ENCODE measurements around the gene COL18A1.
A peak's percentile ranks its signal among the peaks of the same experiment; 100 is the strongest.

The COL18A1 gene

GRCh38 chr21:45486443-45487160 is 81.6 kb downstream of the COL18A1 start:
- ChIA-PET CTCF (no interaction called here), POLR2A (no interaction called here)
- TF ChIP-seq BHLHE40 (IDR thresholded peaks at IDR 0.05; ENCODE audit: borderline replicate concordance) (no peak), PKNOX1 (IDR thresholded peaks at IDR 0.05) (no peak), ARNT (IDR thresholded peaks at IDR 0.05) (no peak), TARDBP (IDR thresholded peaks at IDR 0.05) (no peak), SP1 (IDR thresholded peaks at IDR 0.05) (no peak), ZNF384 (IDR thresholded peaks at IDR 0.05) (no peak), L3MBTL2 (conservative IDR thresholded peaks at IDR 0.05) (no peak), SUZ12 (IDR thresholded peaks at IDR 0.05) (no peak), HDGF (IDR thresholded peaks at IDR 0.05; ENCODE audit: borderline replicate concordance) (no peak), LEF1 (IDR thresholded peaks at IDR 0.05; ENCODE audit: borderline replicate concordance) (no peak)
- no peak for DNase-seq (ENCODE audit: extremely low spot score)

- DNase-seq (ENCODE audit: extremely low spot score) = no peak
- POLR2A ChIA-PET = no interaction called here
- TF ChIP-seq ZNF384 (IDR thresholded peaks at IDR 0.05) (no peak), TARDBP (IDR thresholded peaks at IDR 0.05) (no peak), PKNOX1 (IDR thresholded peaks at IDR 0.05) (no peak), SUZ12 (IDR thresholded peaks at IDR 0.05) (no peak), LEF1 (IDR thresholded peaks at IDR 0.05; ENCODE audit: borderline replicate concordance) (no peak), FOXM1 (IDR thresholded peaks at IDR 0.05; ENCODE audit: borderline replicate concordance) (no peak), SP1 (IDR thresholded peaks at IDR 0.05) (no peak), BHLHE40 (IDR thresholded peaks at IDR 0.05; ENCODE audit: borderline replicate concordance) (no peak), HDGF (IDR thresholded peaks at IDR 0.05; ENCODE audit: borderline replicate concordance) (no peak), NFRKB (IDR thresholded peaks at IDR 0.05) (no peak), L3MBTL2 (conservative IDR thresholded peaks at IDR 0.05) (no peak)
- CTCF ChIA-PET = no interaction called here
Observed at GRCh38 chr21:45487161-45487806, 82.3 kb downstream of the COL18A1 start.

GRCh38 chr21:45487891-45488600 is 83.1 kb downstream of the COL18A1 start:
- ChIA-PET CTCF (no interaction called here), POLR2A (no interaction called here)
- DNase-seq (ENCODE audit: extremely low spot score) = no peak
- no peak for TF ChIP-seq FOXM1 (IDR thresholded peaks at IDR 0.05; ENCODE audit: borderline replicate concordance)
- TF ChIP-seq FOXA1 (IDR thresholded peaks at IDR 0.05) = no peak
- no peak for TF ChIP-seq LEF1 (IDR thresholded peaks at IDR 0.05; ENCODE audit: borderline replicate concordance)
- TF ChIP-seq FOXK2 (IDR thresholded peaks at IDR 0.05) = no peak
- TF ChIP-seq NFRKB (IDR thresholded peaks at IDR 0.05) = no peak
- TF ChIP-seq ARNT (IDR thresholded peaks at IDR 0.05) = no peak
- no peak for TF ChIP-seq PKNOX1 (IDR thresholded peaks at IDR 0.05)
- TF ChIP-seq SUZ12 (IDR thresholded peaks at IDR 0.05) = no peak
- TF ChIP-seq TARDBP (IDR thresholded peaks at IDR 0.05) = no peak
- TF ChIP-seq ZNF384 (IDR thresholded peaks at IDR 0.05) = no peak
- TF ChIP-seq L3MBTL2 (conservative IDR thresholded peaks at IDR 0.05) = no peak
- no peak for TF ChIP-seq HDGF (IDR thresholded peaks at IDR 0.05; ENCODE audit: borderline replicate concordance)
- TF ChIP-seq BHLHE40 (IDR thresholded peaks at IDR 0.05; ENCODE audit: borderline replicate concordance) = no peak
- TF ChIP-seq CTBP1 (IDR thresholded peaks at IDR 0.05; ENCODE audit: borderline replicate concordance) = no peak
- no peak for TF ChIP-seq ELF4 (IDR thresholded peaks at IDR 0.05)
- TF ChIP-seq SP1 (IDR thresholded peaks at IDR 0.05) = no peak

GRCh38 chr21:45488931-45489721 is 84.2 kb downstream of the COL18A1 start:
- POLR2A ChIA-PET = no interaction called here
- 0 out of 2 replicates have a peak, but pooled peaks have one; percentile 50 for TF ChIP-seq HDGF (IDR thresholded peaks at IDR 0.05; ENCODE audit: borderline replicate concordance)
- no peak for TF ChIP-seq SUZ12 (IDR thresholded peaks at IDR 0.05)
- CTCF ChIA-PET = no interaction called here
- peak; percentile 48 for DNase-seq (ENCODE audit: extremely low spot score)

GRCh38 chr21:45489722-45489982 is 84.7 kb downstream of the COL18A1 start:
- TF ChIP-seq ZNF384 (IDR thresholded peaks at IDR 0.05) = no peak
- no peak for TF ChIP-seq L3MBTL2 (conservative IDR thresholded peaks at IDR 0.05)
- no peak for TF ChIP-seq SUZ12 (IDR thresholded peaks at IDR 0.05)
- no peak for TF ChIP-seq SP1 (IDR thresholded peaks at IDR 0.05)
- no peak for TF ChIP-seq TARDBP (IDR thresholded peaks at IDR 0.05)
- no peak for TF ChIP-seq FOXK2 (IDR thresholded peaks at IDR 0.05)
- no peak for TF ChIP-seq PKNOX1 (IDR thresholded peaks at IDR 0.05)
- no peak for TF ChIP-seq CTBP1 (IDR thresholded peaks at IDR 0.05; ENCODE audit: borderline replicate concordance)
- no peak for TF ChIP-seq HDGF (IDR thresholded peaks at IDR 0.05; ENCODE audit: borderline replicate concordance)
- no peak for TF ChIP-seq NFRKB (IDR thresholded peaks at IDR 0.05)
- TF ChIP-seq FOXA1 (IDR thresholded peaks at IDR 0.05) = no peak
- TF ChIP-seq ELF4 (IDR thresholded peaks at IDR 0.05) = no peak
- POLR2A ChIA-PET = no interaction called here
- CTCF ChIA-PET = no interaction called here
- no peak for DNase-seq (ENCODE audit: extremely low spot score)

Measured in HEK293T (cell line).